ENCODE measurements around the gene GHRH. TPM values are rescaled to one million over a fixed set of nuclear protein-coding genes. Genes with fewer than 3 reads are reported as not detected.

GHRH gene
- total RNA-seq, 1 donor from 2014 or later = not detected

- H3K27me3 Mint-ChIP-seq (ENCODE audit: unreplicated experiment) = peaks cover 11% of the 10 kb centered on the region
- no peak for DNase-seq (ENCODE audit: low spot score)
- no peaks in the 10 kb centered on the region for H3K9me3 Mint-ChIP-seq (ENCODE audit: unreplicated experiment)
- H3K36me3 Mint-ChIP-seq (ENCODE audit: low read depth, unreplicated experiment) = peaks cover 11% of the 10 kb centered on the region
- TF ChIP-seq CTCF (IDR thresholded peaks at IDR 0.05; ENCODE audit: unreplicated experiment) = no peak
- peaks cover 21% of the 10 kb centered on the region for H3K4me1 Mint-ChIP-seq (ENCODE audit: unreplicated experiment)
- H3K27ac Mint-ChIP-seq (ENCODE audit: unreplicated experiment) = no peak overlapping the region
- no peak overlapping the region for H3K4me3 Mint-ChIP-seq (ENCODE audit: unreplicated experiment)
Measured at GRCh38 chr20:37254114-37254878, 7.3 kb downstream of the GHRH start.

GRCh38 chr20:37253087-37253486 is 8.5 kb downstream of the GHRH start:
- H3K4me3 Mint-ChIP-seq (ENCODE audit: unreplicated experiment) = no peak overlapping the region
- no peak for TF ChIP-seq CTCF (IDR thresholded peaks at IDR 0.05; ENCODE audit: unreplicated experiment)
- H3K27ac Mint-ChIP-seq (ENCODE audit: unreplicated experiment) = no peak overlapping the region
- peaks cover 15% of the 10 kb centered on the region for H3K36me3 Mint-ChIP-seq (ENCODE audit: low read depth, unreplicated experiment)
- H3K9me3 Mint-ChIP-seq (ENCODE audit: unreplicated experiment) = no peaks in the 10 kb centered on the region
- peaks cover 8% of the 10 kb centered on the region for H3K27me3 Mint-ChIP-seq (ENCODE audit: unreplicated experiment)
- DNase-seq (ENCODE audit: low spot score) = no peak
- peaks cover 20% of the 10 kb centered on the region for H3K4me1 Mint-ChIP-seq (ENCODE audit: unreplicated experiment)

GRCh38 chr20:37251825-37252477 is 9.7 kb downstream of the GHRH start:
- no peak for TF ChIP-seq CTCF (IDR thresholded peaks at IDR 0.05; ENCODE audit: unreplicated experiment)
- H3K27ac Mint-ChIP-seq (ENCODE audit: unreplicated experiment) = peak overlapping the region; percentile 86
- H3K4me3 Mint-ChIP-seq (ENCODE audit: unreplicated experiment) = no peak overlapping the region
- H3K9me3 Mint-ChIP-seq (ENCODE audit: unreplicated experiment) = no peaks in the 10 kb centered on the region
- H3K27me3 Mint-ChIP-seq (ENCODE audit: unreplicated experiment) = peaks cover 8% of the 10 kb centered on the region
- peak; percentile 43 for DNase-seq (ENCODE audit: low spot score)
- peaks cover 18% of the 10 kb centered on the region for H3K36me3 Mint-ChIP-seq (ENCODE audit: low read depth, unreplicated experiment)
- H3K4me1 Mint-ChIP-seq (ENCODE audit: unreplicated experiment) = peaks cover 20% of the 10 kb centered on the region

- Mint-ChIP-seq H3K4me1 (ENCODE audit: unreplicated experiment) (peaks cover 30% of the 10 kb centered on the region), H3K27me3 (ENCODE audit: unreplicated experiment) (peaks cover 1% of the 10 kb centered on the region), H3K36me3 (ENCODE audit: low read depth, unreplicated experiment) (peaks cover 18% of the 10 kb centered on the region), H3K4me3 (ENCODE audit: unreplicated experiment) (no peak overlapping the region), H3K9me3 (ENCODE audit: unreplicated experiment) (no peaks in the 10 kb centered on the region), H3K27ac (ENCODE audit: unreplicated experiment) (no peak overlapping the region)
- TF ChIP-seq CTCF (IDR thresholded peaks at IDR 0.05; ENCODE audit: unreplicated experiment) = no peak
- no peak for DNase-seq (ENCODE audit: low spot score)
Measured at GRCh38 chr20:37249304-37249703, 12.3 kb downstream of the GHRH start.

GRCh38 chr20:37247547-37247946 is 14.1 kb downstream of the GHRH start:
- peaks cover 38% of the 10 kb centered on the region for H3K4me1 Mint-ChIP-seq (ENCODE audit: unreplicated experiment)

More at GRCh38 chr20:37247547-37247946, 14.1 kb downstream of the GHRH start:
- DNase-seq (ENCODE audit: low spot score) = no peak
- Mint-ChIP-seq H3K36me3 (ENCODE audit: low read depth, unreplicated experiment) (peaks cover 28% of the 10 kb centered on the region), H3K27ac (ENCODE audit: unreplicated experiment) (no peak overlapping the region), H3K27me3 (ENCODE audit: unreplicated experiment) (peaks cover 6% of the 10 kb centered on the region), H3K4me3 (ENCODE audit: unreplicated experiment) (no peak overlapping the region), H3K9me3 (ENCODE audit: unreplicated experiment) (no peaks in the 10 kb centered on the region)
- TF ChIP-seq CTCF (IDR thresholded peaks at IDR 0.05; ENCODE audit: unreplicated experiment) = no peak

Measured in endothelial cell (in vitro differentiated cells).